Neural cell (in vitro differentiated cells): ENCODE data around the gene UGP2.

Source experiments
- CTCF ChIP-seq: fragments of 450-650 bp; IDR thresholded peaks from 2 replicates; pipeline ENCODE4 v1.5.1; 2014; ENCODE audit warnings: antibody characterized with exemption, mild to moderate bottlenecking, moderate library complexity; ENCODE audit not compliant: poor library complexity, severe bottlenecking
- POLR2AphosphoS5 ChIP-seq: IDR thresholded peaks from 2 replicates; pipeline ENCODE4 v1.6.1; 2012

- TF ChIP-seq CTCF (no peak), POLR2AphosphoS5 (no peak)
Measured at GRCh38 chr2:63837036-63837594, 4.6 kb upstream of the UGP2 start.
